ENCODE results near the gene FOXG1. TPM values are rescaled to one million over a fixed set of nuclear protein-coding genes. Genes with fewer than 3 reads are reported as not detected.

FOXG1 gene
- total RNA-seq, 1 donor from 2014 or later = not detected

DNA sequence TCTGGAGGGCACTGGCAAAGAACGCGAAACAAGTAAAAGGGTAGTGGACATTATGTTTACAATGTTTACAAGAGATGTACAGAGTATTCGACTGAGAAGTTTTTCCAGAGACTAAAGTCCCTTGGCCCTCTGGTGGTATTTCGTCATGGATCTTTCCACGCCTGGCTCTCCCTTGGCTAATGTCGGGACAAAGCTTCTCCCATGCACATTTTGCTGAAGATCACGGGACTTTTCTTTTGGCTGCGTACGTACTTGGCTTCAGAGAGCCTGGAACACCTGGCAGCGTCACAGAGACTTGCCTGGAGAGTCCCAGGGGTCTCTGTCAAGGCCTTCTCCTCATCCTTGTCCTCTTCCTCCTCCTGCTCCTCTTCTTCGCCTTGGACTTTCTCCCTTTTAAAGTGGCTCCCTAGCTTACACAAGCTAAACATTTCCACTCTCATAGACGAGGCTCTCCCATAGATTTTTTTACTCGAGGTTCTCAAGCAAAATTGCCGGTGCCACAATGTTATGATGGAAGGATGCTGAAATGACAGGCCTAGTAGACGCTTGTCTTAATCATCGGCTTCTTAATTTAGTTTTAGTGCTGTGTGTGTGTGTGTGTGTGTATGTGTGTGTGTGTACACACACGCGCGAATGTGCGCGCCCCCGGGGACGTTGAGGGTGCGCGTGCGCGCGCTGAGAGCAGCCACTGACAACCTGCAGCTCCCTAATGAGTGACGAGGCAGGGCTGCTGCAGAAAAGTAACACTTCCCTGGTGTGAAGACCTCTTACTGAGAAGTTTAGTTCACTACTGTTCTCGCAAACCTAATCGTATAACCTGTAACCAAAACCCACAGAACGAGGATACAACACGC lies 4.9 kb upstream of the FOXG1 start:
- peaks cover 64% of the 10 kb centered on the region for H3K27me3 Mint-ChIP-seq (ENCODE audit: unreplicated experiment)
- H3K36me3 Mint-ChIP-seq (ENCODE audit: unreplicated experiment) = no peaks in the 10 kb centered on the region
- TF ChIP-seq, protein P1, sequence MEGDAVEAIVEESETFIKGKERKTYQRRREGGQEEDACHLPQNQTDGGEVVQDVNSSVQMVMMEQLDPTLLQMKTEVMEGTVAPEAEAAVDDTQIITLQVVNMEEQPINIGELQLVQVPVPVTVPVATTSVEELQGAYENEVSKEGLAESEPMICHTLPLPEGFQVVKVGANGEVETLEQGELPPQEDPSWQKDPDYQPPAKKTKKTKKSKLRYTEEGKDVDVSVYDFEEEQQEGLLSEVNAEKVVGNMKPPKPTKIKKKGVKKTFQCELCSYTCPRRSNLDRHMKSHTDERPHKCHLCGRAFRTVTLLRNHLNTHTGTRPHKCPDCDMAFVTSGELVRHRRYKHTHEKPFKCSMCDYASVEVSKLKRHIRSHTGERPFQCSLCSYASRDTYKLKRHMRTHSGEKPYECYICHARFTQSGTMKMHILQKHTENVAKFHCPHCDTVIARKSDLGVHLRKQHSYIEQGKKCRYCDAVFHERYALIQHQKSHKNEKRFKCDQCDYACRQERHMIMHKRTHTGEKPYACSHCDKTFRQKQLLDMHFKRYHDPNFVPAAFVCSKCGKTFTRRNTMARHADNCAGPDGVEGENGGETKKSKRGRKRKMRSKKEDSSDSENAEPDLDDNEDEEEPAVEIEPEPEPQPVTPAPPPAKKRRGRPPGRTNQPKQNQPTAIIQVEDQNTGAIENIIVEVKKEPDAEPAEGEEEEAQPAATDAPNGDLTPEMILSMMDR (IDR thresholded peaks at IDR 0.05; ENCODE audit: partially characterized antibody, unreplicated experiment) = no peak
- H3K4me1 Mint-ChIP-seq (ENCODE audit: low read depth, unreplicated experiment) = peaks cover 4% of the 10 kb centered on the region
- H3K27ac Mint-ChIP-seq (ENCODE audit: unreplicated experiment) = no peak overlapping the region
- H3K4me3 Mint-ChIP-seq (ENCODE audit: unreplicated experiment) = no peak overlapping the region
- DNase-seq = no peak
- H3K9me3 Mint-ChIP-seq (ENCODE audit: unreplicated experiment) = peaks cover 31% of the 10 kb centered on the region

DNA sequence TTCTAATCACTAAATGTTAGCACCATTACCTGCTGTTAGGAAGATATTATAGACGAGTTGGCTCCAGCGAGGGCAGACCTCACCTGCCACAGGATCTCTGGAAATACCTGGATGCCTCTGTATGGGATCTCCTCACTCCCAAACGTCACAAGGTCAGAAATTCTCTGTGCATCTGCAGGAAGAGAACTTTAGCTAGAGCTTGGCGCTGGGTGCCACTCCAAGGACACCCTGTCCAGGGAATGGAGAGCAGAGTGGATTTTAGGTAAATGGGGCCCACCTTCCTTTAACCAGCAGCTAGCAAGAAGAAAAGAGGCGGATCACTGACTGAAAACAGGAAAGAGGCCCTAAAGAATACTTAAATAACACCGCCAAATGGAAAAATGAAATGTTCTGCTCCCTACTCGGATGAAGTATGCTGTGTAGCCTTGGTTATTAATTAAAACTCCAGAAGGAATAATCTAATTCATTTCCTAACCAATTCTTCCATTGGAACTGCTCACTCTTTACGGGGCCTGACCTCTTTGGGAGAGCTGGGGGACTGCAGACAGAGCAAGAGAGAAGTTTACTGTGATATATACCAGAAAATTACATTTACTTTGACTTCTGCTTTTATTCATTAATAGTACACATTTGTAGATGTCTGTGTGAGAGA lies 4.2 kb upstream of the FOXG1 start:
- Mint-ChIP-seq H3K36me3 (ENCODE audit: unreplicated experiment) (no peaks in the 10 kb centered on the region), H3K9me3 (ENCODE audit: unreplicated experiment) (peaks cover 32% of the 10 kb centered on the region), H3K4me1 (ENCODE audit: low read depth, unreplicated experiment) (peaks cover 4% of the 10 kb centered on the region), H3K27me3 (ENCODE audit: unreplicated experiment) (peaks cover 62% of the 10 kb centered on the region), H3K27ac (ENCODE audit: unreplicated experiment) (no peak overlapping the region), H3K4me3 (ENCODE audit: unreplicated experiment) (no peak overlapping the region)
- TF ChIP-seq, protein P1 (IDR thresholded peaks at IDR 0.05; ENCODE audit: partially characterized antibody, unreplicated experiment) = no peak
- DNase-seq = no peak

DNA sequence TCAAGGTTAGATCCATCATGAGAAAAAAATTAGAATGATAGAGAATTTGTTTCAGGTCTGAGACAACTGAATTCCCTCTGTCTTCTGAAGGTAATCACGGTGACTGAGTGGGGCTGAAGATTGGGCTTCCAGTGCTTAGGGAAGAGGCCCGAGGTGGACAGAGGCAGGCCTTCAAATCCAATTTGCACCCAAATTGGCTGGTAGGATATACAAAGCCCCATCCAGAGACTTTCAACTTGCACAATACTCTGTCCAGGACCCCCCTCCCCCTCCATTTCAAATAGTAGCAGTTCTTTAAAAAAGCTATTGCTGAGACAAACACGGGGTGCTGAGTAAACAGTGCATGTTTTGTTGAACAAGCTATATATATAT lies 3.6 kb upstream of the FOXG1 start:
- no peak overlapping the region for H3K4me3 Mint-ChIP-seq (ENCODE audit: unreplicated experiment)
- TF ChIP-seq, protein P1 (IDR thresholded peaks at IDR 0.05; ENCODE audit: partially characterized antibody, unreplicated experiment) = no peak
- no peak for DNase-seq
- no peaks in the 10 kb centered on the region for H3K36me3 Mint-ChIP-seq (ENCODE audit: unreplicated experiment)
- no peak overlapping the region for H3K27ac Mint-ChIP-seq (ENCODE audit: unreplicated experiment)
- H3K9me3 Mint-ChIP-seq (ENCODE audit: unreplicated experiment) = peaks cover 29% of the 10 kb centered on the region
- H3K4me1 Mint-ChIP-seq (ENCODE audit: low read depth, unreplicated experiment) = peaks cover 4% of the 10 kb centered on the region
- peaks cover 60% of the 10 kb centered on the region for H3K27me3 Mint-ChIP-seq (ENCODE audit: unreplicated experiment)

DNA sequence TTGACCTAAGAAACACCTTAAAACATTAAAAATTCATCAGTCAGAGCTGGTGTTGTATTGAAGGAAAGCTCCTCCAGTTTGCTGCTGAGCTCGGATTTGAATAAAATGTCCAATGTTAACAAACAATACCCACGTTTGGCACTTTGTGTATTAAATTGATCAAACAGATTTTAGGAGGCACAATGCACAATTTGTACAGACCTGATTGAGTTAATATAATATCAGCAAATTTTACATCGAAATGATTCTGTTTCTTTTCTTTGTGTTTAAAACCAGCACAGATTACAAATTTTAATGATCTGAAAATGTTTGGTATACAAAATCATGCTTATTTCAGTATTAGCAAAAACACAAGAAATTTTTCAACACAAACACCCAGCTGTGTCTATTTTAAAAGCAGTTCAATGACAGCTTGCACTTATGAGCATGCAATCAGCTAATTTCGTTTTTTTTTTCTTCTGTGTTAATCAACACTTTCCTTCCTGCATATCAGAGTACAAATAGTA lies 2.8 kb upstream of the FOXG1 start:
- Mint-ChIP-seq H3K27me3 (ENCODE audit: unreplicated experiment) (peaks cover 65% of the 10 kb centered on the region), H3K9me3 (ENCODE audit: unreplicated experiment) (peaks cover 28% of the 10 kb centered on the region), H3K27ac (ENCODE audit: unreplicated experiment) (no peak overlapping the region), H3K4me1 (ENCODE audit: low read depth, unreplicated experiment) (peaks cover 3% of the 10 kb centered on the region), H3K36me3 (ENCODE audit: unreplicated experiment) (no peaks in the 10 kb centered on the region), H3K4me3 (ENCODE audit: unreplicated experiment) (no peak overlapping the region)
- TF ChIP-seq, protein P1 (IDR thresholded peaks at IDR 0.05; ENCODE audit: partially characterized antibody, unreplicated experiment) = no peak
- DNase-seq = no peak

Data from glutamatergic neuron (in vitro differentiated cells).